Mucosa of descending colon (tissue), 3 donors: ENCODE data around the gene ZNF212. TPM values are rescaled to one million over a fixed set of nuclear protein-coding genes. Genes with fewer than 3 reads are reported as not detected.
"Not testable (repeated sequence)": the region's sequence is repeated elsewhere in the genome, so short reads cannot be mapped to it uniquely, and the experiment has no call there.

ENCODE experiments used
- ATAC-seq: fragments of 200-7000 bp; cut with Tn5 transposase; one replicate; pipeline ENCODE4 v1.9.1; 2020; ENCODE audit warnings: mild to moderate bottlenecking, moderate library complexity
- DNase-seq, 3 donors: peaks; one replicate each; pipeline ENCODE4 v3.0.0-alpha.2; 2020
- H3K36me3 ChIP-seq: fragments of 200-600 bp; one replicate; pipeline ENCODE4 v1.8.0; 2021; ENCODE audit warnings: low read depth, mild to moderate bottlenecking
- H3K4me1 ChIP-seq: fragments of 200-600 bp; one replicate; pipeline ENCODE4 v1.8.0; 2021; ENCODE audit warnings: low read depth, mild to moderate bottlenecking
- H3K4me3 ChIP-seq: fragments of 200-600 bp; one replicate; pipeline ENCODE4 v1.8.0; 2021; ENCODE audit warnings: mild to moderate bottlenecking
- H3K9me3 ChIP-seq: fragments of 200-600 bp; one replicate; pipeline ENCODE4 v1.8.0; 2021; ENCODE audit warnings: mild to moderate bottlenecking
- intact Hi-C, 2 donors: fragments of 100-400 bp; cut with DNase I in 1 of 2; cut with micrococcal nuclease in 1 of 2; formaldehyde crosslinking; loops; one replicate each; pipeline versions ENCODE4 v1.11.0 to v1.11.1; 2022; cut with DNase I, micrococcal nuclease
- total RNA-seq, 3 donors: library from RNA; stranded (reverse); fragmentation: NEBNext Ultra II Directional in 2 of 3; extraction: Animal tissue kit (Norgen Biotek cat#: 25700) in 2 of 3; gene quantifications; one replicate each; pipeline versions ENCODE4 v1.2.1 to v1.2.4, GENCODE V29; 2021 to 2023
- TF ChIP-seq, protein P1 (sequence below): fragments of 200-600 bp; IDR thresholded peaks from one replicate; pipeline ENCODE4 v1.8.0; 2022; ENCODE audit warnings: antibody characterized with exemption, mild to moderate bottlenecking
- donor health status: DM: no; HTN: no; CAD: no; lungs with moderate emphysema.
- donor health status: DM: no; HTN: no; CAD: no.
- donor health status: DM: no; HTN: yes; CAD: no.

Gene ZNF212
- total RNA-seq, 3 donors from 2014 or later = 9.7 to 12.8 (median 11.9) TPM

DNA sequence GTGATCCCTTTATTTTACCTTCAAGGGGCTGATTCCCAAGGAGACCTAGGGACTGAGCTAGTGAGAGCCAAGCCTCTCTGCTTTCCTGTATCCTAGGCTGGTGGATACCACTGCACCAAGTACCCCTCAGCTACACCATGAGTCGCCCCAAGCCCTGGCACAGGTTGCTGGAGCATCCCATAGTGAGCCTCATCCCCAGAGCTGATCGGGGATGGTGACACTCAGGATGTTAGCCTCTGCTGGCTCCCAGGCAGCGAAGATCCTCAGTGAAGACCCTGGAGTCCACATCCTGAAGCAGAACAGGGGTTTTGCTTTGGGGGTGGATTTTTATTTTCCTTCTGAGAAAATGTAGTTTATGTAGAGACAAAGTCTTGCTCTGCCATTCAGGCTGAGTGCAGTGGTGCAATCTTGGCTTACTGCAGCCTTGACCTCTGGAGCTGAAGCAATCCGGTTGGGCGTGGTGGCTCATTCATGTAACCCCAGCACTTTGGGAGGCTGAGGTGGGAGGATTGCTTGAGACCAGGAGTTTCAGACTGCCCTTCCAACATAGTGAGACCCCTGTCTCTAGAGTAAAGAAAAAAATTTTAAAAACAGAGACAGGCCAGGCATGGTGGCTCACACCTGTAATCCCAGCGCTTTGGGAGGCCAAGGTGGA is 12.5 kb upstream of the ZNF212 start:
- no peak overlapping the region for H3K4me3 ChIP-seq
- intact Hi-C loops = no loop called here
- TF ChIP-seq, protein P1, sequence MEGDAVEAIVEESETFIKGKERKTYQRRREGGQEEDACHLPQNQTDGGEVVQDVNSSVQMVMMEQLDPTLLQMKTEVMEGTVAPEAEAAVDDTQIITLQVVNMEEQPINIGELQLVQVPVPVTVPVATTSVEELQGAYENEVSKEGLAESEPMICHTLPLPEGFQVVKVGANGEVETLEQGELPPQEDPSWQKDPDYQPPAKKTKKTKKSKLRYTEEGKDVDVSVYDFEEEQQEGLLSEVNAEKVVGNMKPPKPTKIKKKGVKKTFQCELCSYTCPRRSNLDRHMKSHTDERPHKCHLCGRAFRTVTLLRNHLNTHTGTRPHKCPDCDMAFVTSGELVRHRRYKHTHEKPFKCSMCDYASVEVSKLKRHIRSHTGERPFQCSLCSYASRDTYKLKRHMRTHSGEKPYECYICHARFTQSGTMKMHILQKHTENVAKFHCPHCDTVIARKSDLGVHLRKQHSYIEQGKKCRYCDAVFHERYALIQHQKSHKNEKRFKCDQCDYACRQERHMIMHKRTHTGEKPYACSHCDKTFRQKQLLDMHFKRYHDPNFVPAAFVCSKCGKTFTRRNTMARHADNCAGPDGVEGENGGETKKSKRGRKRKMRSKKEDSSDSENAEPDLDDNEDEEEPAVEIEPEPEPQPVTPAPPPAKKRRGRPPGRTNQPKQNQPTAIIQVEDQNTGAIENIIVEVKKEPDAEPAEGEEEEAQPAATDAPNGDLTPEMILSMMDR = no peak
- H3K9me3 ChIP-seq = no peaks in the 10 kb centered on the region
- no peaks in the 10 kb centered on the region for H3K4me1 ChIP-seq
- no peaks in the 10 kb centered on the region for H3K36me3 ChIP-seq
- DNase-seq (peak in 1 of 3 donors; percentile 21), ATAC-seq (peak; percentile 32)

DNA sequence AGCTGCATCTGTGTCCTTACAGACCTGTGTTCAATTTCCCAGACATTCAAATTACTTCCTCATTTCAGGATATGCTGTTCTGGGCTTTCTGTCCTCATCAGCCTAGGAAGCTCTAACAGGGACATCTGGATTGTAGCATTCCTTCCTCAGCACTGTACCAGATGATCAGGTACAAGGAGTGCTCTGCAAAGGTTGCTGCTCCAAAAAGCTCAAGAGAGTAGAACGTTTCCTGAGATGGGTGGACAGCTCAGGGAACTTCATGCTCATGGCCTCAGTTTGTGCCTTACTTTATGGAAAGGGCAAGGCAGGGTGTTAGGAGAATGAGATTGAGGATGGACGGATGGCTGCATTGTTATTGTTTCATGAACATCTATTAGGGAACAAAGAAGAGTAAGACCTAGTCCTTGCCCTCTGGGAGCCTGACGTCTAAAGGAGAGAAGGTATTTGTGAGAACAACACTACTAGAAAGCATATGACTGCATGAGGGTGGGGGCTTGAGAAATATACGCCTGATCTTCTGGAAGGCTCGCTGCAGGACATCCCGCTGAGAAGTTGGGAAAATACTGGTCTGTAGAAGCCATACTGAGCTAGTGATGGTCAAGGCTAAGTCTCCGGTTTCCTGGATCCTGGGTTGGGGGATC is 10.5 kb upstream of the ZNF212 start:
- H3K4me1 ChIP-seq = no peaks in the 10 kb centered on the region
- no peaks in the 10 kb centered on the region for H3K36me3 ChIP-seq
- ATAC-seq (peak; percentile 6), DNase-seq (no peak)
- H3K9me3 ChIP-seq = no peaks in the 10 kb centered on the region
- intact Hi-C loops = no loop called here
- no peak overlapping the region for H3K4me3 ChIP-seq
- TF ChIP-seq, protein P1 = no peak

DNA sequence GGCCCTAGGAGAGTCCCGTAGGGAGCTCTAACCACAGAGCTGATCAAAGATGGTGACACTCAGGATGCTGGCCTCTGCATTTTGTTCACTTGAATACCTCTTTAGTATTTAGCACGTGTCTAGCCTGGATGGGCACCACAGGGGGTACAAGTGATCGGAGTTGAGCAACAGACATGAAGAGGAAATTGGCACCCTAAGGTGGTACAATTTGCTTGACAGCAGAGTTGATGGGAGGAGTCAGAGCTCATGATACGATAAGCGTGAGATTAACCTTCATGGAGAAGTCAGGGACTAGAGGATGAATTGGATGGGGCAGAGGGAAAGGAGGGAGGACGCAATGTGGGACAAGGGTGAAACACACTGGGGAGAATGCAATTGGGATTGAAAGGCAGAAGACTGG is 9.9 kb upstream of the ZNF212 start:
- ATAC-seq (no peak), DNase-seq (no peak)
- TF ChIP-seq, protein P1 = no peak
- Histone ChIP-seq H3K4me1 (no peaks in the 10 kb centered on the region), H3K9me3 (no peaks in the 10 kb centered on the region), H3K36me3 (no peaks in the 10 kb centered on the region), H3K4me3 (no peak overlapping the region)
- intact Hi-C loops = no loop called here

DNA sequence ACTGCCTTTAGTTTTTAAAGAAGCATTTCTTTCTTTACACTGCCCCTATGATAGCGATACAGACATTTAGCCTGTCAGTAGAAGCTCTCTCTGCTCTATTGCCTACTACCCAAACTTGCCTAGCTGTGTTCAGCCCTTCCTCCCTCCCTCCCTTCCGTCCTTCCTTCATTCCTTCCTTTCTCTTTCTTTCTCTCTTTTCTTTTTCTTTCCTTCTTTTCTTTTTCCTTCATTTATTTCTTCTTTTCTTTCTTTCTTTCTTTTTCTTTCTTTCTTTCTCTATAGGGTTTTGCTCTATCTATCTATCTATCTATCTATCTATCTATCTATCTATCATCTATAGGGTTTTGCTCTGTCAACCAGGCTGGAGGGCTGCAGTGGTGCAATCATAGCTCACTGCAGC is 7.1 kb upstream of the ZNF212 start:
- no peaks in the 10 kb centered on the region for H3K36me3 ChIP-seq
- intact Hi-C loops = no loop called here
- no peak overlapping the region for H3K4me3 ChIP-seq
- ATAC-seq (no peak), DNase-seq (no peak)
- TF ChIP-seq, protein P1 = no peak
- no peaks in the 10 kb centered on the region for H3K9me3 ChIP-seq
- no peaks in the 10 kb centered on the region for H3K4me1 ChIP-seq

DNA sequence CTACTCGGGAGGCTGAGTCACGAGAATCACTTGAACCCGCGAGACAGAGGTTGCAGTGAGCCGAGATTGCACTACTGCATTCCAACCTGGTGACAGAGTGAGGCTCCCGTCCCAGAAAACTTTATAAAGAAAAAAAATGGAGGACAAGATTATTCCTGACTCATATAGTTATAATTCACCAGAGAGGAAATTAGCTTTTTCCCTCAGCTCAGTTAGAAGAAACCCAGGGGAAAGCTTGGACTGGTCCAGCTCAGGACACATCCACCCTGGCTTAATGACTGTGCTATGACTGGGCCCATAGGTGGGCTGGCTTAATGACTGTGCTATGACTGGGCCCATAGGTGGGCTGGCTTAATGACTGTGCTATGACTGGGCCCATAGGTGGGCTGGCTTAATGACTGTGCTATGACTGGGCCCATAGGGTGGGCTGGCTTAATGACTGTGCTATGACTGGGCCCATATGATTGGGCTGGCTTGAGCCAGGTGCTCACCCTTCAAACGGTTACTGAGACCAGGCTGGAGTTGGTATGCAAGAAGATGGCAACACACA is 5.7 kb upstream of the ZNF212 start:
- H3K4me3 ChIP-seq, H3K4me1 ChIP-seq, H3K9me3 ChIP-seq, ATAC-seq, H3K36me3 ChIP-seq, DNase-seq, intact Hi-C loops: not testable (repeated sequence)

DNA sequence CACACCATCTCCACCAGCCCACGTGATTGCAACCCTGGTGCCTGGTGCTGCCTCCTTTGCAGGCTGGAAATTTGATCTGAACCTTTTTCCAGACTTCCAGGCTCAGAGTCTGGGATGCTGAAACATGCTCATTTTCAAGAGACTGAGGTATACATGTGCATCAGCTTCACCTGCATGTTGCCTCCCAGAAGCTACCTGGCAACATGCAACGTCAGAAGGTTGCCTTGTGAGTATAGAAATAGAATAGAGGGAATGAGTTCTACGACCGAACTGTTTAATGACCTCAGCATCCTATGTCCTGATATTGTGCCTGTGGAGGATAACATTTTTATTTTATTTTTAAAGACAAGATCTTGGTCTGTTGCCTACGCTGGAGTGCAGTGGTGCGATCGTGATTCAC is 1.9 kb upstream of the ZNF212 start:
- Histone ChIP-seq H3K4me1 (peaks cover 10% of the 10 kb centered on the region), H3K9me3 (no peaks in the 10 kb centered on the region), H3K4me3 (no peak overlapping the region), H3K36me3 (no peaks in the 10 kb centered on the region)
- ATAC-seq (no peak), DNase-seq (no peak)
- TF ChIP-seq, protein P1 = no peak
- intact Hi-C loops = no loop called here
